ENCODE data around the gene ST6GAL1. TPM values are rescaled to one million over a fixed set of nuclear protein-coding genes. Genes with fewer than 3 reads are reported as not detected.

Gene ST6GAL1
- total RNA-seq, 1 experiment from 2014 or later = 15.6 TPM

DNA sequence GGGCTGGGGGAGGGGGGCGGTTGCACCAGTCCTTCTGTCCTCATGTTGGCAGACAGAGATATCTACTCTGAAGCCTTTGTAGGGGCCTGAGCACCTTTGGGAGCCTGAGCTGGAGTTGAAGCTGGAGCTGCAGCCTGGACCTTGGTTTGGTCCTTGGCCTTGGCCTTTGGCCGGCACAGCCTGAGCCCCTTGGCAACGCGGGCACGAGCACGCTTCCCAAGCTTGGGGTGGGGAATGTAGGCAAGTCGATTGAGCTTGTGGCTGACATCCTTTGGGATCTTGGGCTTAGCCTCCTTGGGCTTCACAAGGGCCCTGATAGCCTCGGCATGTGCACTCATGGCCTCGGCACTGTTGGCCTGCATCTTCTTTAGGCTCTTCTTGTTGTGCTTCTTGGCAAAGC, 8.1 kb upstream of the ST6GAL1 start:
- CTCF ChIA-PET = no interaction called here

GRCh38 chr3:186922790-186923189, 7.5 kb upstream of the ST6GAL1 start:
- Histone ChIP-seq H3K9ac (ENCODE audit: low read length) (no peak overlapping the region), H4K20me1 (ENCODE audit: insufficient read depth) (no peaks in the 10 kb centered on the region), H2AFZ (ENCODE audit: low read depth, low read length, poor library complexity, severe bottlenecking) (no peak overlapping the region), H3K4me1 (ENCODE audit: control insufficient read depth in 1 of 2, insufficient read depth in 2 of 2, low read length in 2 of 2) (no peaks in the 10 kb centered on the region), H3K36me3 (ENCODE audit: control insufficient read depth in 1 of 2, insufficient read depth in 2 of 2, low read length in 2 of 2) (no peaks in the 10 kb centered on the region), H3K4me2 (ENCODE audit: low read length) (no peak overlapping the region), H3K9me2 (ENCODE audit: insufficient read depth) (no peaks in the 10 kb centered on the region), H3K27me3 (ENCODE audit: insufficient read depth, low read length) (no peaks in the 10 kb centered on the region), H3K79me2 (ENCODE audit: insufficient read depth, low read length) (no peaks in the 10 kb centered on the region), H3K27ac (ENCODE audit: low read depth, low read length) (no peak overlapping the region), H3K4me3 (replicated peaks in 1 of 2; ENCODE audit: low read depth in 1 of 2, low read length in 2 of 2) (no peak overlapping the region), H3K9me3 (ENCODE audit: control insufficient read depth in 1 of 2, insufficient read depth in 1 of 2, low read depth in 1 of 2, low read length in 2 of 2) (no peaks in the 10 kb centered on the region)
- DNase-seq (ENCODE audit: low read depth, low spot score) = no peak
- intact Hi-C loops (cut with micrococcal nuclease) = no loop called here
- BruUV-seq (replicated peaks) = no TSS peak
- TF ChIP-seq ZFX (IDR thresholded peaks at IDR 0.05) (no peak), ZBTB33 (IDR thresholded peaks at IDR 0.05; ENCODE audit: extremely low read depth, insufficient replicate concordance, low read length) (no peak), CTCF (IDR thresholded peaks at IDR 0.05 in 2 of 3, conservative IDR thresholded peaks at IDR 0.05 in 1 of 3; ENCODE audit: borderline replicate concordance in 1 of 3, insufficient read depth in 1 of 3, low read depth in 2 of 3, low read length in 2 of 3) (no peak)
- ChIA-PET CTCF (no interaction called here), POLR2A (no interaction called here), RAD21 (ENCODE audit: low non-redundant PET in 1 of 2, low total read pairs in 2 of 2, uncharacterized antibody in 2 of 2, unreplicated experiment in 2 of 2) (no interaction called here)
- ATAC-seq = no peak

More for the DNA sequence above, 8.1 kb upstream of the ST6GAL1 start:
- H2AFZ ChIP-seq (ENCODE audit: low read depth, low read length, poor library complexity, severe bottlenecking) = no peak overlapping the region
- intact Hi-C loops (cut with micrococcal nuclease) = no loop called here
- H3K9ac ChIP-seq (ENCODE audit: low read length) = no peak overlapping the region
- ChIA-PET POLR2A (no interaction called here), RAD21 (ENCODE audit: low non-redundant PET in 1 of 2, low total read pairs in 2 of 2, uncharacterized antibody in 2 of 2, unreplicated experiment in 2 of 2) (no interaction called here)
- H3K4me3 ChIP-seq (replicated peaks in 1 of 2; ENCODE audit: low read depth in 1 of 2, low read length in 2 of 2) = no peak overlapping the region
- H4K20me1 ChIP-seq (ENCODE audit: insufficient read depth) = no peaks in the 10 kb centered on the region
- DNase-seq (ENCODE audit: low read depth, low spot score) = no peak
- ATAC-seq = no peak
- H3K27ac ChIP-seq (ENCODE audit: low read depth, low read length) = no peak overlapping the region
- no peak overlapping the region for H3K4me2 ChIP-seq (ENCODE audit: low read length)
- TF ChIP-seq, protein P1, sequence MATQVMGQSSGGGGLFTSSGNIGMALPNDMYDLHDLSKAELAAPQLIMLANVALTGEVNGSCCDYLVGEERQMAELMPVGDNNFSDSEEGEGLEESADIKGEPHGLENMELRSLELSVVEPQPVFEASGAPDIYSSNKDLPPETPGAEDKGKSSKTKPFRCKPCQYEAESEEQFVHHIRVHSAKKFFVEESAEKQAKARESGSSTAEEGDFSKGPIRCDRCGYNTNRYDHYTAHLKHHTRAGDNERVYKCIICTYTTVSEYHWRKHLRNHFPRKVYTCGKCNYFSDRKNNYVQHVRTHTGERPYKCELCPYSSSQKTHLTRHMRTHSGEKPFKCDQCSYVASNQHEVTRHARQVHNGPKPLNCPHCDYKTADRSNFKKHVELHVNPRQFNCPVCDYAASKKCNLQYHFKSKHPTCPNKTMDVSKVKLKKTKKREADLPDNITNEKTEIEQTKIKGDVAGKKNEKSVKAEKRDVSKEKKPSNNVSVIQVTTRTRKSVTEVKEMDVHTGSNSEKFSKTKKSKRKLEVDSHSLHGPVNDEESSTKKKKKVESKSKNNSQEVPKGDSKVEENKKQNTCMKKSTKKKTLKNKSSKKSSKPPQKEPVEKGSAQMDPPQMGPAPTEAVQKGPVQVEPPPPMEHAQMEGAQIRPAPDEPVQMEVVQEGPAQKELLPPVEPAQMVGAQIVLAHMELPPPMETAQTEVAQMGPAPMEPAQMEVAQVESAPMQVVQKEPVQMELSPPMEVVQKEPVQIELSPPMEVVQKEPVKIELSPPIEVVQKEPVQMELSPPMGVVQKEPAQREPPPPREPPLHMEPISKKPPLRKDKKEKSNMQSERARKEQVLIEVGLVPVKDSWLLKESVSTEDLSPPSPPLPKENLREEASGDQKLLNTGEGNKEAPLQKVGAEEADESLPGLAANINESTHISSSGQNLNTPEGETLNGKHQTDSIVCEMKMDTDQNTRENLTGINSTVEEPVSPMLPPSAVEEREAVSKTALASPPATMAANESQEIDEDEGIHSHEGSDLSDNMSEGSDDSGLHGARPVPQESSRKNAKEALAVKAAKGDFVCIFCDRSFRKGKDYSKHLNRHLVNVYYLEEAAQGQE (IDR thresholded peaks at IDR 0.05; ENCODE audit: low read depth) = no peak
- TF ChIP-seq SIN3A (IDR thresholded peaks at IDR 0.05; ENCODE audit: low read depth) (no peak), SRF (IDR thresholded peaks at IDR 0.05; ENCODE audit: low read depth) (no peak), RAD21 (IDR thresholded peaks at IDR 0.05; ENCODE audit: low read depth) (no peak), ZNF274 (IDR thresholded peaks at IDR 0.05; ENCODE audit: low read depth, low read length) (no peak)
- no peaks in the 10 kb centered on the region for H3K79me2 ChIP-seq (ENCODE audit: insufficient read depth, low read length)
- H3K27me3 ChIP-seq (ENCODE audit: insufficient read depth, low read length) = no peaks in the 10 kb centered on the region
- H3K9me2 ChIP-seq (ENCODE audit: insufficient read depth) = no peaks in the 10 kb centered on the region
- no peaks in the 10 kb centered on the region for H3K4me1 ChIP-seq (ENCODE audit: control insufficient read depth in 1 of 2, insufficient read depth in 2 of 2, low read length in 2 of 2)
- no peaks in the 10 kb centered on the region for H3K9me3 ChIP-seq (ENCODE audit: control insufficient read depth in 1 of 2, insufficient read depth in 1 of 2, low read depth in 1 of 2, low read length in 2 of 2)
- no TSS peak for BruUV-seq (replicated peaks)
- no peaks in the 10 kb centered on the region for H3K36me3 ChIP-seq (ENCODE audit: control insufficient read depth in 1 of 2, insufficient read depth in 2 of 2, low read length in 2 of 2)

Data from HCT116 (cell line).